ENCODE measurements around the gene HDGF.

Gene HDGF

GRCh38 chr1:156745881-156746280, 5.6 kb downstream of the HDGF start:
- DNase-seq, result no peak

GRCh38 chr1:156744786-156745419, 6.6 kb downstream of the HDGF start:
- no peak for DNase-seq

- no peak for DNase-seq
Measured at GRCh38 chr1:156744344-156744743, 7.1 kb downstream of the HDGF start.

GRCh38 chr1:156743367-156744302, 7.8 kb downstream of the HDGF start:
- no peak for DNase-seq

GRCh38 chr1:156742801-156743200, 8.7 kb downstream of the HDGF start:
- no peak for DNase-seq

GRCh38 chr1:156742017-156742416, 9.5 kb downstream of the HDGF start:
- DNase-seq, result no peak

- no peak for DNase-seq
Measured at GRCh38 chr1:156741481-156741983, 9.9 kb downstream of the HDGF start.

- peak; percentile 96 for DNase-seq
Measured at GRCh38 chr1:156740741-156741480, 10.6 kb downstream of the HDGF start, which contains the start of gene MRPL24. TSS of gene MRPL24 (minus strand) at chr1:156741088. CDS start at chr1:156738704, 2,384 bp downstream.

GRCh38 chr1:156740237-156740740, 11.2 kb downstream of the HDGF start:
- DNase-seq, result no peak

- no peak for DNase-seq
Measured at GRCh38 chr1:156738916-156739315, 12.6 kb downstream of the HDGF start.

- no peak for DNase-seq
Measured at GRCh38 chr1:156738407-156738806, 13.1 kb downstream of the HDGF start.

GRCh38 chr1:156733989-156734584, 17.4 kb downstream of the HDGF start:
- no peak for DNase-seq

GRCh38 chr1:156728599-156729462, 22.6 kb downstream of the HDGF start, which contains the start of gene ISG20L2:
TSS of gene ISG20L2 (minus strand) at chr1:156728766. CDS start at chr1:156727652, 1,114 bp downstream.
- peak; percentile 93 for DNase-seq

GRCh38 chr1:156727926-156728598, 23.4 kb downstream of the HDGF start, which contains the start of gene METTL25B:
TSS of gene METTL25B (plus strand) at chr1:156728469. CDS start at chr1:156729105, 636 bp downstream.
- peak; percentile 75 for DNase-seq

GRCh38 chr1:156727492-156727891, 24.0 kb downstream of the HDGF start:
- no peak for DNase-seq

GRCh38 chr1:156726549-156727226, 24.8 kb downstream of the HDGF start:
- peak; percentile 56 for DNase-seq

- peak; percentile 89 for DNase-seq
Measured at GRCh38 chr1:156725683-156726280, 25.7 kb downstream of the HDGF start.

GRCh38 chr1:156721535-156721934, 29.9 kb downstream of the HDGF start:
- no peak for DNase-seq

- DNase-seq, result no peak
Measured at GRCh38 chr1:156721131-156721530, 30.3 kb downstream of the HDGF start.

Measured in CD4-positive, alpha-beta T cell treated with Interleukin-6 for 4 hours (primary cell).